Posterior cingulate gyrus (tissue), 11 donors: ENCODE results near the gene NAXD.

Experiments used
- DNase-seq, 10 donors: peaks; one replicate each; pipeline versions ENCODE4 v3.0.0 to v3.0.0-alpha.2; 2020 to 2021; ENCODE audit warnings: mixed read lengths in 3 of 10
- intact Hi-C: fragments of 100-400 bp; cut with DNase I; formaldehyde crosslinking; loops from one replicate; pipeline ENCODE4 v1.15.1; 2023

NAXD gene

GRCh38 chr13:110641055-110642015, 26.0 kb downstream of the NAXD start:
- intact Hi-C loops = loop anchor here (10.0 kb wide), 1 partner anchor 63 kb away; the partner anchor contains the start of gene CARS2
- peak in 2 of 10 donors; percentile 37 to 61 for DNase-seq

DNA sequence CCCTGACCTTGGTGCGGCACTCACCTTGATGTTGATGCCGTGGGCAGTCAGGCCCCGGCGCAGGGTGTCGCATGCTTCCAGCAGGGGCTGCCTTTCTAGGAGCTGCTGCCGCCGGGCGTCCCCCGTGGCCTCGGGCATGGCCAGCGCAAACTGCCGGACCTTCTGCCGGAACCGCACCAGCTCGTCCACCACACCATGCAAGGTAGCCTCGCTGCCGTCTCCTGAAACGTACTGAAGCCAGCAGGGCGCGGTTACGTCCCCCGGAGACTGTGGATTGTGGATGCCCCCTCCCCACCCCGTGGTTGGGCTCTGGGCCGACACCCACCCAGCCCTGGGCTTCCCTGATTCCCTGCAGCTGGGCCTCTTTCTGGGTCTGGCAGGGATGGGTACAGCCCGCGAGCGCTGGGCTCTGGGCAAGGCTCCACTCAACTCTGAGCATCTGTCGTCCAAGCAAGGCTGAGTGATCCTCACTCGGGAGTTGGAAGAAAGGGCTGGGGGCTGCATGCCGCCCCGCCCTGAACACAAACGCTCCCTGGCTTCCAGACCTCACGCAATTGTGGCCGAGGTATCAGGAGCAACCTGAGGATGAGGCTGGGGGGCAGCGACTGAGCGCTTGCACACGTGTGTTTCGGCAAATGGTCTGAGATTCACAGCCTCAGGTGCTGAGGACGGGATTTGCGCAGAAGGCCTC, 27.1 kb downstream of the NAXD start:
- peak in 3 of 10 donors; percentile 9 to 81 (median 61) for DNase-seq
- intact Hi-C loops = loop anchor here (10.0 kb wide), 1 partner anchor 62 kb away; the partner anchor contains the start of gene CARS2

DNA sequence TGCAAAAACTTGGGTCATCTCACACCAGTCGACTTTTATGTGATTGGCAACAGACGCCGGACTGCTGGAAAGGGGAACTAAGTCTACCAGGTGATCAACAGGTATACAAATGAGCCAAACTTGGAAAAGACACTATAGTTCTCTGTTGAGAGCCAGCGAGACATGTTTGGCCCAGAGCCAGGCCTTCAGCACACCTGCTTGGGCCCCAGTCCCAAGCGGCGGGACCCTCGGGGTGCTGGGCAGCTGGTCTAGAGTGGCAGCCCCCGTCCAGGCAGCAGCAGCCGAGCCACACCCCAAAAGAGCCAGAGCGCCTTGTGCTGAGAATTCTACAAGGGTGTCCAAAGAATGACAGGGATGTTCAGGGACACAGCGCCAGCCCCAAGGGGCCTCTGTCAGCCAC, 28.0 kb downstream of the NAXD start:
- intact Hi-C loops = loop anchor here (10.0 kb wide), 1 partner anchor 61 kb away; the partner anchor contains the start of gene CARS2
- DNase-seq = peak in 2 of 10 donors; percentile 29 to 54

DNA sequence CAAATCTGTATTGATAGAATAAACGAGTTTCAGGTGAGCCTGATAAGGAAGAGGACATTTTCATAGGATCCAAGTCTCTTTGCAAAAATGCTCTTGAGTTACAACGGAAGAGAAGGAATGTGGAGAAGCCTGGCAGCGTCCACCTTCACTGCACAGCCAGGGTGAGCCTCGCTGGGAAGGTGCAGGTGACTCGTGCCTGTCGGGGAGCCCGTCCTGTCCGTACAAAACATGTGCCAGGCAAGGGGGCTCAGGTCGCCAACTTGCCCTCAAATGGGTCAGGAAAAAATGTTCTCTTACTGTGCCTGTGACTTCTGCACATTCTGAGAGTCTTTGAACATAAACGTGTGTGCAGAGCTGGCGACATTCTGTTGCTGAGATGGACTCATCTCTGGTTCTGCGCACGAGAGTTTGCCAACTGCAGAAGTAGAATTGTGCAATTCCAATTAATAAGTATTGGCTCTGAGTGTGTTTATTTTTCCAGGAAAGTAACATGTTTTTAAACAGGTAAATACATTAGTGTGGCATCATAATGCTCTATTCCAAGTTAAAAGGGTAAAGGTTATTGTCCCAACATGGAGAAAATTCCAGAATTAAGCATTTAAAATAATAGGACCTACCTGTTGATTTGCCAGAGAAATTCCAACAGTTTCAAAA, 28.6 kb downstream of the NAXD start:
- peak in 2 of 10 donors; percentile 16 to 28 for DNase-seq
- intact Hi-C loops = loop anchor here (2.0 to 10.0 kb wide), 2 partner anchors 61 to 175 kb away; partner anchors contain the start of gene CARS2

DNA sequence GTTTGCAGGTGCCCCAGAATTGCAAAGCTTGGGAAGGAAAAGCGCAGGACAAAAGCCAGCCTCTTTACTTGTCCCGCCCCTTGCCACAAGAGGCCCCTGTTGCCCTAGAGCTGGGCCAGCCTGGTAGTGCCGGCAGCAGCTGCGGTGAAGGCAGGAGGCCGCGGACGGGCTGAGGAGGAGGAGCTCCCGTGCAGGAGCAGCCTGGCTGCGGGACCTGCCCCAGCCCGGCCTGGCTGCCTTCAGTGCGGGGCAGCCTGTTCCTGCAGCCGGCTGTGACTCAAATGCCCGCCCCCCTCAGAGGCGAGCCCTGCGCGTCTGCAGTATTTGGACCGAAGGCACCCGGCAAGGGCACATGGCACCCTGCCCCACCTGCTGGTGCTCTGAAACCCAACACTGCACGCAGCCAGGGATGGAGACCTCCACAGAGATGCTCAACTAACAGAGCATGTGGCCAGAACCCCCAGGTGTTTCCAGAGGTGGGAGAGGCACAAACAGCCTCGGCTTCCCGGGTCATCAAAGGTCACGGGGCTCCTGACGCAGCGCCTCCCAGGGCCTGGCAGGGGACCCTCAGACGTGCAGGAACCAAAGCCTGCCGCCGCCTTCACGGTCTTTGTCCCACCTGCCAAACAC, 29.7 kb downstream of the NAXD start:
- peak; percentile 60 to 97 (median 73) for DNase-seq
- intact Hi-C loops = loop anchor here (2.0 to 10.0 kb wide), 2 partner anchors 60 to 174 kb away; partner anchors contain the start of gene CARS2

GRCh38 chr13:110645750-110646149, 30.4 kb downstream of the NAXD start:
- intact Hi-C loops = loop anchor here (2.0 to 10.0 kb wide), 2 partner anchors 59 to 173 kb away; partner anchors contain the start of gene CARS2
- DNase-seq = peak in 2 of 10 donors; percentile 72 to 76

DNA sequence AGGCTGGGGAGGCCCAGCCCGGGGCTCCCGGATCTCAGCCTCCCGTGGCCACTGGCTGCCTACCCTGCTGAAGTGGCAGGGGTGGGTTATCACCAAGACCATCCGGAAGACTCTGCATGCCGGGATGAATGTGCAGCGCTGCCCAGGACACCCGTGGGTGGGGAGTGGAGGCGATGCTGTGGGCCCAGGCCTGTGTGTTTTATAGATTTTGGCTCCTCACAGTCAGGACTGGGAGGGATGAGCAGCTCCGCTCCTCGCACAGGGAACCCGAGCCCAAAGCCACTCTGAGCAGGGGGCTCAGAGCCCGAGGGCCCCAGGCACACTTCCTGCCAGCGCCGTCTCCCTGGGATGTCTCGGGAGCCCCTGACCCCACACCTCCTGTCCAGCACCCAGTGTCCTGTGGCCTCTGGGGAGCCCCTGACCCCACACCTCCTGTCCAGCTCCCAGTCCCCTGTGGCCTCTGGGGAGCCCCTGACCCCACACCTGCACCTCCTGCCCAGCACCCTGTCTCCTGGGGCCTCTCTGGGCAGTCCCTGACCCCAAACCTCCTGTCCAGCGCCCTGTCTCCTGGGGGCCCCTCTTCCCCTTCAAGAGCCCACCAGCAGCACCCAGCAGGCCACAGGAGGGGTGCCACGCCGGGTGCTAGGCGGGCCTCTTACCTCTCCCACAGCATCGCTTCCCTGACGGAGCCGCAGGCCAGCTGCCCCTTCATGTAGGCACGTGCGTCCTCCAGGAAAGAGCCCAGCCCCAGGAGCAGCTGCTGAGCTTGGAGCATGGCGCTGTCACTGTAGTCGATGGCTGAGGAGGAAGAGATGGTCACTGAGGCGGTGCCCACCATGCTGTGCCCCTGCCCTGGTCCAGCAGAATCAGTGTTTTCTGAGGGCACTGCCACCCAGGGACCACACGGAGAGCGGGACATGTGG, 31.4 kb downstream of the NAXD start:
- intact Hi-C loops = loop anchor here (10.0 kb wide), 1 partner anchor 58 kb away; the partner anchor contains the start of gene CARS2
- DNase-seq = peak in 3 of 10 donors; percentile 69 to 79 (median 72)

DNA sequence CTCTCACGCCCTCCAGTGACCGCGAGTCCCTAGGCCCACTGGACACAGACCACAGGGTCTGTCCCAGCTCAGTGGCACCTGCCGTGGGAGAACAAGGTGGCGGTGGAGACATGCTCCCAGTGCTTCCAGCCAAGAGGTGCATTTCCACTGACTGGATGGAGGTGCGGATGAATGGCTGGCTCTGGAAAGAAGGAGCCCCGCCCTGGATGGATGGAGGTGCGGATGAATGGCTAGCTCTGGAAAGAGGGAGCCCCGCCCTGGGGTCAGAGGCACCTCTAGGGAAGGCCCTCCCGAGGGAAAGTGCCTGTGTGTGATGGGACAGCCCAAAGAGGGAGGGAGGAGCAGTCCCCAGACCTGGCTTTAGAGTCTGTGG, 32.0 kb downstream of the NAXD start:
- intact Hi-C loops = loop anchor here (10.0 kb wide), 1 partner anchor 57 kb away; the partner anchor contains the start of gene CARS2
- peak in 1 of 10 donors; percentile 53 for DNase-seq

GRCh38 chr13:110648146-110648819, 32.9 kb downstream of the NAXD start:
- DNase-seq = peak in 1 of 10 donors; percentile 59
- intact Hi-C loops = loop anchor here (10.0 kb wide), 1 partner anchor 57 kb away; the partner anchor contains the start of gene CARS2

DNA sequence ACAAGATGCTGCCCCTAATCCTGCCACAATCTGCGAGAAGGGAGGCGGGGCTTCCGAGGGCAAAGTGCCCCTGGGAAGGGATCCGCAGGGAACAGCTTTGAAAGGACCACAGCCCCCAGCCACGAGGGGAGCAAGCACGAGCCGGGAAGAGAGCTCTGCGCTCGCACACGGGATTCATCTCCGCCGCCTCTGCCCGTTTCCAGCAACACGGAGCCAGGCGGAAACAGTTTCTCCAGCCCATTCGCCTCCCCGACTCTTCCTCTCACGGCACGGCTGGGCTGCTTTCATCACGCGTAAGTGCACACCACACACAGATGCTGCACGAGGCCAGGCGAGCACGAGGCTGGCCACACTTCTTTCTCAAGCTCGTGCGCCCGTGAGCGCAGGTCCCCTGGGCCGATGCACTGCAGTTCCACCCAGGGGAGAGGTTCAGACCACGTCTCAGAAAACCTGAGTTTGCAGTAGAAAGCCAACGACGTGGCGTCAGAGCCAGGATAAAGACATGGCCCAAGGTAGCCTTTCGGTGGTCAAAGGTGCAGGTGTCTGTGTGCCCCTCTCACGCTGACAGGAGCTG, 33.6 kb downstream of the NAXD start:
- peak in 2 of 10 donors; percentile 70 to 76 for DNase-seq
- intact Hi-C loops = loop anchor here (10.0 kb wide), 1 partner anchor 56 kb away; the partner anchor contains the start of gene CARS2

DNA sequence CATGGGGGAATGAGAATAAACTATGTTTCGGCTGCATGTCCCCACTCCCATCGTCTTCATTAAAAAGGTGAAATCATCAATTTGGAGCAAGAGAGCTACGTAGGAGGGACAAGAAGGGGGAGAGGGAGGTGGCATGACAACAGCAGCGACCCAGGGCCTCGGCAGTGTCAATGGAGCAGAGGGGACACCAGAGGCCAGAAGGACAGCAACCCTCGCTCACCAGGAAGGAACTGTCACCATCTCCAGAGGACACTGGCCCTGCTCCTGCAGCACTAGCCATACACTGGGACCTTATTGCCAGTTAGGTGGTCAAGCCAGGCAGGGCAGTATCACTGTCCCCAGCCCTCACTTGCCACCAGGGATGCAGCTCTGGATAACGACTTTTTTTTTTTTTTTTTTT, 34.2 kb downstream of the NAXD start:
- intact Hi-C loops = loop anchor here (10.0 kb wide), 1 partner anchor 55 kb away; the partner anchor contains the start of gene CARS2
- DNase-seq = peak in 2 of 10 donors; percentile 41 to 52

- intact Hi-C loops = no loop called here
- peak in 2 of 10 donors; percentile 64 to 72 for DNase-seq
These were observed 35.1 kb downstream of the NAXD start for GRCh38 chr13:110650436-110650835.

DNA sequence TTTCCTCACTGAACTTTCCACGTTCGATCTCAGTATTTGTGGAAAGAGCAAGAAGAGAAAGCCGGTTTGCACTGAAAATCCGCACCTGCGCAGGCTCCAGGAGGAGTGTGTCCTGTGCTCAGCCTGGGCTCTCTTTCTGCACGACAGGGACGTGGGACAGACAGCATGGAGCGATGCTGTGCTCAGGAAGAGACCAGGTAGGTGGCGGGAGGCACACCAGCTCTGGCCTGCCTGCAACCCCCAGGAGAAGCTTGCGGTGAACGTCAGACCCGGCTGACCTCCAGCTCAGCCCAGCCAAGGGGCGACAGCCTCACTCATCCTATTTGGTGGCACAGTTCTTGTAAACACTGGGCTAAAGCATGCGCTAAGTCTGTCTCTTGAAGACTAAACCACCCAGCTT, 35.9 kb downstream of the NAXD start:
- intact Hi-C loops = no loop called here
- DNase-seq = peak in 2 of 10 donors; percentile 40 to 79

GRCh38 chr13:110651726-110652230, 36.4 kb downstream of the NAXD start:
- DNase-seq = peak in 2 of 10 donors; percentile 49 to 64
- intact Hi-C loops = no loop called here

- intact Hi-C loops = no loop called here
- peak in 2 of 10 donors; percentile 49 to 67 for DNase-seq
These were observed 36.9 kb downstream of the NAXD start for GRCh38 chr13:110652231-110652730.

DNA sequence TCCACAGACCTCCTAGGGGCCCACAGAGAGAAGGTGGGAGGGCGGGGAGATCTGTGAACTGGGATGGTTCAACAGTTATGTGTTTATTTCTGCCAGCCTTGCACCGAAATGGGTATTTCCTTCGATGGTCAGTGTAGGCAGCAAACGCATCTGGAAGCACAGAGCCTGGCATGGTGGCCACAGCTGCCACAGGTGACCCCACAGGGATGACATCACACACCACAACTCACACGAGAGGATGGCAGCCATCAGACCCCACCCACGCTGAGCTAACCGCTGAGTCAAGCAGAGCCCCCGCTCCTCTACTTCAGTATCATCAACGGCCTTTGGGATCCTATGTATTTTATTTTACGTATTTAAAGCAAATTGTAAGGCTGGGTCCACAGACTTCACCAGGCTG, 37.4 kb downstream of the NAXD start:
- intact Hi-C loops = no loop called here
- DNase-seq = peak in 2 of 10 donors; percentile 15 to 17

DNA sequence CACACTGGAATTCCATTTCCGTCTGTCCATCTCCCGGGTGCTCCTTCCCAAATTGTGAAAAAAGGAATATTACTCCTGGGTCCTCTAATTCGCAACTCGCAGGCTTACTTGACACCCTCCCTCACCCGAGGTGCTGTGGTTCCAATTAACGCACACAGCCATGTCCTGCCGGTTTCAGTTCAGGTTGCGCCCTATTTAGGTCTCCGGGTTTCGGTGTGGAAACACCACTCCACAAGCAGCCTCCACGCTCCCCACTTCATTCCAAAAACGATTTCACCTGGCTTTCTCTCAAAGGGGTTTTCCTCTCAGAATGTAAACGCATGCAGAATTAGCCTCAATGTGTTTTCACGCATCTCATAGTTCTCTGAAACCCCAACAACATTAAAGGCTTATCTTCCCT, 37.9 kb downstream of the NAXD start:
- no peak for DNase-seq
- intact Hi-C loops = no loop called here
